DND-41 (cell line): ENCODE data around the gene GPR63.

ENCODE experiments used
- EZH2 ChIP-seq: IDR thresholded peaks from 3 replicates; pipeline ENCODE4 v1.6.1; 2012; ENCODE audit warnings: borderline replicate concordance, low read depth, mild to moderate bottlenecking, moderate library complexity, low read length, inconsistent platforms; ENCODE audit not compliant: severe bottlenecking
- TF ChIP-seq, protein P1 (sequence below): IDR thresholded peaks from 2 replicates; pipeline ENCODE4 v1.5.1; 2012; ENCODE audit warnings: borderline replicate concordance, low read length, moderate library complexity, mild to moderate bottlenecking; ENCODE audit not compliant: poor library complexity, severe bottlenecking; ENCODE audit errors: extremely low read depth

DNA sequence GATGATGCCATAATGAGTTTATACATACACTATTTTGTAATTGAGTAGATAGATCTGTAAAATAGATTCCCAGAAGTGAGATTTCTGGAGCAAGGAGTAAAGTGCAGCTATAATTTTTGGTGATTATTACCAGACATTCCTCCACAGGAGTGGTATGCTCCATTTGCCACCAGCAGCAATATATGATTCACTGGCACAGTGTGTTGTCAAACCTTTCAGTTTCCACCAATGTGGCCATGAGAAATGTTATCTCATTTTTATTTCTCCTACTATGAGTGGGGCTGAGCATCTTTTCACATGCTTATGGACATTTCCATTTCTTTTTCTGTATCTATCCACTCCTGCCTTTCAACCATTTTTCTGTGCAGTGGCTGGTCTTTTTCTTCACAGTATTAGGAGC is 70.5 kb downstream of the GPR63 start:
- TF ChIP-seq, protein P1, sequence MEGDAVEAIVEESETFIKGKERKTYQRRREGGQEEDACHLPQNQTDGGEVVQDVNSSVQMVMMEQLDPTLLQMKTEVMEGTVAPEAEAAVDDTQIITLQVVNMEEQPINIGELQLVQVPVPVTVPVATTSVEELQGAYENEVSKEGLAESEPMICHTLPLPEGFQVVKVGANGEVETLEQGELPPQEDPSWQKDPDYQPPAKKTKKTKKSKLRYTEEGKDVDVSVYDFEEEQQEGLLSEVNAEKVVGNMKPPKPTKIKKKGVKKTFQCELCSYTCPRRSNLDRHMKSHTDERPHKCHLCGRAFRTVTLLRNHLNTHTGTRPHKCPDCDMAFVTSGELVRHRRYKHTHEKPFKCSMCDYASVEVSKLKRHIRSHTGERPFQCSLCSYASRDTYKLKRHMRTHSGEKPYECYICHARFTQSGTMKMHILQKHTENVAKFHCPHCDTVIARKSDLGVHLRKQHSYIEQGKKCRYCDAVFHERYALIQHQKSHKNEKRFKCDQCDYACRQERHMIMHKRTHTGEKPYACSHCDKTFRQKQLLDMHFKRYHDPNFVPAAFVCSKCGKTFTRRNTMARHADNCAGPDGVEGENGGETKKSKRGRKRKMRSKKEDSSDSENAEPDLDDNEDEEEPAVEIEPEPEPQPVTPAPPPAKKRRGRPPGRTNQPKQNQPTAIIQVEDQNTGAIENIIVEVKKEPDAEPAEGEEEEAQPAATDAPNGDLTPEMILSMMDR, result no peak
- TF ChIP-seq EZH2, result no peak
